HepG2 (cell line): ENCODE results near the gene ZNF700. TPM values are rescaled to one million over a fixed set of nuclear protein-coding genes. Genes with fewer than 3 reads are reported as not detected.
A peak's percentile ranks its signal among the peaks of the same experiment; 100 is the strongest.

Experiments used
- AKNA ChIP-seq: sonication (generic); formaldehyde crosslinking; IDR thresholded peaks from 2 replicates; pipeline ENCODE4 v1.4.0; 2020; ENCODE audit warnings: missing genetic modification reagents, borderline replicate concordance
- CBX5 ChIP-seq: sonication (generic); formaldehyde crosslinking; IDR thresholded peaks from 2 replicates; pipeline ENCODE4 v1.4.0; 2020; ENCODE audit warnings: missing genetic modification reagents, borderline replicate concordance
- HES4 ChIP-seq: sonication (generic); formaldehyde crosslinking; IDR thresholded peaks from 2 replicates; pipeline ENCODE4 v1.9.0; 2021; ENCODE audit warnings: mild to moderate bottlenecking, missing genetic modification reagents, borderline replicate concordance
- IKZF4 ChIP-seq: sonication (generic); formaldehyde crosslinking; IDR thresholded peaks from 2 replicates; pipeline ENCODE4 v1.5.1; 2020; ENCODE audit warnings: borderline replicate concordance, mild to moderate bottlenecking, low read depth, missing genetic modification reagents; ENCODE audit errors: not compliant biosample characterization
- IRF2 ChIP-seq: IDR thresholded peaks from 2 replicates; pipeline ENCODE4 v1.6.1; 2018; ENCODE audit warnings: missing genetic modification reagents, missing compliant biosample characterization
- PATZ1 ChIP-seq: sonication (generic); formaldehyde crosslinking; IDR thresholded peaks from 2 replicates; pipeline ENCODE4 v1.4.0; 2020; ENCODE audit warnings: missing genetic modification reagents
- SAFB2 ChIP-seq: sonication (generic); formaldehyde crosslinking; IDR thresholded peaks from 2 replicates; pipeline ENCODE4 v1.5.1; 2020; ENCODE audit warnings: missing genetic modification reagents, low read depth, mild to moderate bottlenecking, borderline replicate concordance
- TAF1 ChIP-seq: sonication (generic); formaldehyde crosslinking; IDR thresholded peaks from 2 replicates; pipeline ENCODE4 v1.4.0; 2020; ENCODE audit warnings: missing genetic modification reagents
- ZNF354B ChIP-seq: sonication (generic); formaldehyde crosslinking; IDR thresholded peaks from 2 replicates; pipeline ENCODE4 v1.8.0; 2022; ENCODE audit warnings: mild to moderate bottlenecking, missing genetic modification reagents
- polyA plus RNA-seq, 8 experiments: library from polyadenylated mRNA; depleted of rRNA in 3 of 8; stranded (reverse) in 7 of 8; unstranded in 1 of 8; fragments of >200 nt; fragmentation: Illumina TruSeq in 4 of 8; extraction: Trizol in 4 of 8; gene quantifications; 2 replicates each; pipeline versions ENCODE4 v1.2.1 to v1.2.3, GENCODE V29; 2011 to 2016; ENCODE audit warnings: low read depth in 4 of 8, missing spikeins in 1 of 8, mixed read lengths in 1 of 8; ENCODE audit not compliant: insufficient read depth in 1 of 8
- total RNA-seq, 5 experiments: library from RNA; depleted of rRNA; stranded (reverse); fragments of >200 nt; fragmentation: Illumina TruSeq; extraction: Trizol; gene quantifications; 2 replicates each; pipeline ENCODE4 v1.2.3, GENCODE V29; 2016; ENCODE audit warnings: low read depth in 1 of 5
- TF ChIP-seq, protein P1 (sequence below): sonication (generic); formaldehyde crosslinking; IDR thresholded peaks from 2 replicates; pipeline ENCODE4; 2020; ENCODE audit warnings: missing genetic modification reagents, mild to moderate bottlenecking, borderline replicate concordance
- TF ChIP-seq, protein P2 (sequence below): IDR thresholded peaks from 2 replicates; pipeline ENCODE4 v1.4.0; 2020; ENCODE audit warnings: mild to moderate bottlenecking, missing genetic modification reagents

The ZNF700 gene
- total and polyA plus RNA-seq, 2 of the 13 experiments (the other 11 are each of a cell fraction or from before 2014, with no cell fraction given): 6.0 to 12.8 TPM

DNA sequence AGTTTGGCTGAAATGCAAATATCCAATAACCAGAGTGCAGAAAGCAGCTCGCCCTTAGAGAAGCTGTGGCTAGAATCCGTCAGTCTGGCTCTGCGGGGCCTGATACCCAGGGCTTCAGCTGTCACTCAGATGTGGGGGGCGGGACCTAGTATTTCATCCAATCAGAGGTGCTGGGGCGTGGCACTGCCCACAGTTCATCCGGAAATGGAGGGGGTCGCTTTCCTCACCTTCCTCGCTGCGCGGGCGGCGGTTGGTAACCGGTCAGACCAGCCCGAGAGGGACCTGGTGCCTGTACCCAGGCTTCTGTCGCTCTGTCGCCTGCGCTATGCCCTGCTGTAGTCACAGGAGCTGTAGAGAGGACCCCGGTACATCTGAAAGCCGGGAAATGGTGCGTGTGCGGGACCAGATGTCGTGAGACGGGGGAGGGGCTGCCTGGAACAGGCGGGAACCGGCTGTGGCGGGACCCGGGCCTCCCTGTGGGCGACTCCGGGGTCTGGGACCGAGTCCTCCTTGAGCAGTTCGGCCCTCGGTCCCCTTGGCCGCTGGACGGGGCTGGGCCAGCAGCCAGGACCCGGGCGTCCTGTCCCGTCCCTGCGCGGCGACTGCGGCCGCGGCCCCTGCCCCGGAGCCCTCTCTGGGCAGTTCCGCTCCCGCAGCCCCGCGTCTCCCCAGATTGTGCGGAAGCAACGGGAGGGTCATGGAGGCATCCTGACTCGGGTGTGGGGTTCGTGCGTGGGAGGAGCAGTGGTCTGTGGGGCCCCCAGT, at the start of gene ZNF700 (continued):
- TF ChIP-seq AKNA (CRISPR knock-in tag) (no peak), IRF2 (CRISPR knock-in tag) (peak; percentile 17; the same call in 1 of the 2 replicates), CBX5 (CRISPR knock-in tag) (no peak), HES4 (CRISPR knock-in tag) (0 out of 2 replicates have a peak, but pooled peaks have one; percentile 15), IKZF4 (peak; percentile 43), ZNF354B (CRISPR knock-in tag) (no peak; the same call in 1 of the 2 replicates), SAFB2 (no peak; the same call in 1 of the 2 replicates), PATZ1 (CRISPR knock-in tag) (peak; percentile 80), TAF1 (CRISPR knock-in tag) (peak; percentile 95)
- TF ChIP-seq, protein P1, sequence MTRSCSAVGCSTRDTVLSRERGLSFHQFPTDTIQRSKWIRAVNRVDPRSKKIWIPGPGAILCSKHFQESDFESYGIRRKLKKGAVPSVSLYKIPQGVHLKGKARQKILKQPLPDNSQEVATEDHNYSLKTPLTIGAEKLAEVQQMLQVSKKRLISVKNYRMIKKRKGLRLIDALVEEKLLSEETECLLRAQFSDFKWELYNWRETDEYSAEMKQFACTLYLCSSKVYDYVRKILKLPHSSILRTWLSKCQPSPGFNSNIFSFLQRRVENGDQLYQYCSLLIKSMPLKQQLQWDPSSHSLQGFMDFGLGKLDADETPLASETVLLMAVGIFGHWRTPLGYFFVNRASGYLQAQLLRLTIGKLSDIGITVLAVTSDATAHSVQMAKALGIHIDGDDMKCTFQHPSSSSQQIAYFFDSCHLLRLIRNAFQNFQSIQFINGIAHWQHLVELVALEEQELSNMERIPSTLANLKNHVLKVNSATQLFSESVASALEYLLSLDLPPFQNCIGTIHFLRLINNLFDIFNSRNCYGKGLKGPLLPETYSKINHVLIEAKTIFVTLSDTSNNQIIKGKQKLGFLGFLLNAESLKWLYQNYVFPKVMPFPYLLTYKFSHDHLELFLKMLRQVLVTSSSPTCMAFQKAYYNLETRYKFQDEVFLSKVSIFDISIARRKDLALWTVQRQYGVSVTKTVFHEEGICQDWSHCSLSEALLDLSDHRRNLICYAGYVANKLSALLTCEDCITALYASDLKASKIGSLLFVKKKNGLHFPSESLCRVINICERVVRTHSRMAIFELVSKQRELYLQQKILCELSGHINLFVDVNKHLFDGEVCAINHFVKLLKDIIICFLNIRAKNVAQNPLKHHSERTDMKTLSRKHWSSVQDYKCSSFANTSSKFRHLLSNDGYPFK (CRISPR knock-in tag): peak; percentile 69; the same call in 1 of the 2 replicates
- TF ChIP-seq, protein P2, sequence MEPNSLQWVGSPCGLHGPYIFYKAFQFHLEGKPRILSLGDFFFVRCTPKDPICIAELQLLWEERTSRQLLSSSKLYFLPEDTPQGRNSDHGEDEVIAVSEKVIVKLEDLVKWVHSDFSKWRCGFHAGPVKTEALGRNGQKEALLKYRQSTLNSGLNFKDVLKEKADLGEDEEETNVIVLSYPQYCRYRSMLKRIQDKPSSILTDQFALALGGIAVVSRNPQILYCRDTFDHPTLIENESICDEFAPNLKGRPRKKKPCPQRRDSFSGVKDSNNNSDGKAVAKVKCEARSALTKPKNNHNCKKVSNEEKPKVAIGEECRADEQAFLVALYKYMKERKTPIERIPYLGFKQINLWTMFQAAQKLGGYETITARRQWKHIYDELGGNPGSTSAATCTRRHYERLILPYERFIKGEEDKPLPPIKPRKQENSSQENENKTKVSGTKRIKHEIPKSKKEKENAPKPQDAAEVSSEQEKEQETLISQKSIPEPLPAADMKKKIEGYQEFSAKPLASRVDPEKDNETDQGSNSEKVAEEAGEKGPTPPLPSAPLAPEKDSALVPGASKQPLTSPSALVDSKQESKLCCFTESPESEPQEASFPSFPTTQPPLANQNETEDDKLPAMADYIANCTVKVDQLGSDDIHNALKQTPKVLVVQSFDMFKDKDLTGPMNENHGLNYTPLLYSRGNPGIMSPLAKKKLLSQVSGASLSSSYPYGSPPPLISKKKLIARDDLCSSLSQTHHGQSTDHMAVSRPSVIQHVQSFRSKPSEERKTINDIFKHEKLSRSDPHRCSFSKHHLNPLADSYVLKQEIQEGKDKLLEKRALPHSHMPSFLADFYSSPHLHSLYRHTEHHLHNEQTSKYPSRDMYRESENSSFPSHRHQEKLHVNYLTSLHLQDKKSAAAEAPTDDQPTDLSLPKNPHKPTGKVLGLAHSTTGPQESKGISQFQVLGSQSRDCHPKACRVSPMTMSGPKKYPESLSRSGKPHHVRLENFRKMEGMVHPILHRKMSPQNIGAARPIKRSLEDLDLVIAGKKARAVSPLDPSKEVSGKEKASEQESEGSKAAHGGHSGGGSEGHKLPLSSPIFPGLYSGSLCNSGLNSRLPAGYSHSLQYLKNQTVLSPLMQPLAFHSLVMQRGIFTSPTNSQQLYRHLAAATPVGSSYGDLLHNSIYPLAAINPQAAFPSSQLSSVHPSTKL (CRISPR knock-in tag): peak; percentile 39; the same call in 1 of the 2 replicates
